ENCODE measurements around the gene LTO1. TPM values are rescaled to one million over a fixed set of nuclear protein-coding genes. Genes with fewer than 3 reads are reported as not detected.
A peak's percentile ranks its signal among the peaks of the same experiment; 100 is the strongest.

LTO1 gene
- total and polyA plus RNA-seq, 2 of the 13 experiments (the other 11 are each of a cell fraction or from before 2014, with no cell fraction given): 11.8 to 15.0 TPM

- TF ChIP-seq KDM4B (CRISPR knock-in tag; IDR thresholded peaks at IDR 0.05) (peak; percentile 79; the same call in 1 of the 2 replicates), JARID2 (CRISPR knock-in tag; IDR thresholded peaks at IDR 0.05; ENCODE audit: insufficient replicate concordance) (peak; percentile 62), SRY (CRISPR knock-in tag; IDR thresholded peaks at IDR 0.05) (peak; percentile 65; the same call in 1 of the 2 replicates), ZNF605 (CRISPR knock-in tag; IDR thresholded peaks at IDR 0.05) (peak; percentile 62), ATF7 (IDR thresholded peaks at IDR 0.05) (no peak), ATF7 (CRISPR knock-in tag; IDR thresholded peaks at IDR 0.05) (no peak), ARID2 (CRISPR knock-in tag; IDR thresholded peaks at IDR 0.05; ENCODE audit: borderline replicate concordance) (peak; percentile 73; the same call in 1 of the 2 replicates), ZNF446 (CRISPR knock-in tag; IDR thresholded peaks at IDR 0.05) (no peak), ZNF619 (CRISPR knock-in tag; IDR thresholded peaks at IDR 0.05) (peak; percentile 80; the same call in 1 of the 2 replicates), PAX8 (CRISPR knock-in tag; IDR thresholded peaks at IDR 0.05; ENCODE audit: borderline replicate concordance) (peak; percentile 71; the same call in 1 of the 2 replicates), RCOR2 (CRISPR knock-in tag; IDR thresholded peaks at IDR 0.05) (0 out of 2 replicates have a peak, but pooled peaks have one; percentile 62), KLF6 (CRISPR knock-in tag; IDR thresholded peaks at IDR 0.05) (peak; percentile 65; the same call in 1 of the 2 replicates), GLI4 (CRISPR knock-in tag; IDR thresholded peaks at IDR 0.05; ENCODE audit: borderline replicate concordance) (no peak), ZNF260 (CRISPR knock-in tag; IDR thresholded peaks at IDR 0.05; ENCODE audit: borderline replicate concordance, low read depth) (no peak), SP2 (CRISPR knock-in tag; IDR thresholded peaks at IDR 0.05) (peak; percentile 59), KLF9 (CRISPR knock-in tag; IDR thresholded peaks at IDR 0.05; ENCODE audit: low read depth) (no peak), EP300 (IDR thresholded peaks at IDR 0.05; ENCODE audit: low read depth in 2 of 2, low read length in 2 of 2) (peak in 1 of 2 experiments; percentile 25; a peak in 2 of 4 replicates), EP300 (CRISPR knock-in tag; IDR thresholded peaks at IDR 0.05; ENCODE audit: borderline replicate concordance) (peak; percentile 50; the same call in 1 of the 2 replicates), ZNF547 (CRISPR knock-in tag; IDR thresholded peaks at IDR 0.05) (peak; percentile 30; the same call in 1 of the 2 replicates), FOXK1 (CRISPR knock-in tag; IDR thresholded peaks at IDR 0.05; ENCODE audit: borderline replicate concordance, low read depth) (peak; percentile 71; the same call in 1 of the 2 replicates), EHMT2 (IDR thresholded peaks at IDR 0.05; ENCODE audit: borderline replicate concordance, low read depth, low read length) (0 out of 2 replicates have a peak, but pooled peaks have one; percentile 36), HOXD1 (CRISPR knock-in tag; IDR thresholded peaks at IDR 0.05) (no peak)
- TF ChIP-seq, protein P1, sequence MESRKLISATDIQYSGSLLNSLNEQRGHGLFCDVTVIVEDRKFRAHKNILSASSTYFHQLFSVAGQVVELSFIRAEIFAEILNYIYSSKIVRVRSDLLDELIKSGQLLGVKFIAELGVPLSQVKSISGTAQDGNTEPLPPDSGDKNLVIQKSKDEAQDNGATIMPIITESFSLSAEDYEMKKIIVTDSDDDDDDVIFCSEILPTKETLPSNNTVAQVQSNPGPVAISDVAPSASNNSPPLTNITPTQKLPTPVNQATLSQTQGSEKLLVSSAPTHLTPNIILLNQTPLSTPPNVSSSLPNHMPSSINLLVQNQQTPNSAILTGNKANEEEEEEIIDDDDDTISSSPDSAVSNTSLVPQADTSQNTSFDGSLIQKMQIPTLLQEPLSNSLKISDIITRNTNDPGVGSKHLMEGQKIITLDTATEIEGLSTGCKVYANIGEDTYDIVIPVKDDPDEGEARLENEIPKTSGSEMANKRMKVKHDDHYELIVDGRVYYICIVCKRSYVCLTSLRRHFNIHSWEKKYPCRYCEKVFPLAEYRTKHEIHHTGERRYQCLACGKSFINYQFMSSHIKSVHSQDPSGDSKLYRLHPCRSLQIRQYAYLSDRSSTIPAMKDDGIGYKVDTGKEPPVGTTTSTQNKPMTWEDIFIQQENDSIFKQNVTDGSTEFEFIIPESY (CRISPR knock-in tag; IDR thresholded peaks at IDR 0.05): peak; percentile 3; the same call in 1 of the 2 replicates
- TF ChIP-seq, protein P2, sequence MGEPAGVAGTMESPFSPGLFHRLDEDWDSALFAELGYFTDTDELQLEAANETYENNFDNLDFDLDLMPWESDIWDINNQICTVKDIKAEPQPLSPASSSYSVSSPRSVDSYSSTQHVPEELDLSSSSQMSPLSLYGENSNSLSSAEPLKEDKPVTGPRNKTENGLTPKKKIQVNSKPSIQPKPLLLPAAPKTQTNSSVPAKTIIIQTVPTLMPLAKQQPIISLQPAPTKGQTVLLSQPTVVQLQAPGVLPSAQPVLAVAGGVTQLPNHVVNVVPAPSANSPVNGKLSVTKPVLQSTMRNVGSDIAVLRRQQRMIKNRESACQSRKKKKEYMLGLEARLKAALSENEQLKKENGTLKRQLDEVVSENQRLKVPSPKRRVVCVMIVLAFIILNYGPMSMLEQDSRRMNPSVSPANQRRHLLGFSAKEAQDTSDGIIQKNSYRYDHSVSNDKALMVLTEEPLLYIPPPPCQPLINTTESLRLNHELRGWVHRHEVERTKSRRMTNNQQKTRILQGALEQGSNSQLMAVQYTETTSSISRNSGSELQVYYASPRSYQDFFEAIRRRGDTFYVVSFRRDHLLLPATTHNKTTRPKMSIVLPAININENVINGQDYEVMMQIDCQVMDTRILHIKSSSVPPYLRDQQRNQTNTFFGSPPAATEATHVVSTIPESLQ (CRISPR knock-in tag; conservative IDR thresholded peaks at IDR 0.05): no peak
Observed at GRCh38 chr11:69674886-69675714, at the start of gene LTO1 (continued).

Measured in HepG2 (cell line).